ENCODE data around the gene LBH. TPM values are rescaled to one million over a fixed set of nuclear protein-coding genes. Genes with fewer than 3 reads are reported as not detected.
A peak's percentile ranks its signal among the peaks of the same experiment; 100 is the strongest.

The LBH gene
- total RNA-seq, 1 donor from 2014 or later, result 74.7 TPM

DNA sequence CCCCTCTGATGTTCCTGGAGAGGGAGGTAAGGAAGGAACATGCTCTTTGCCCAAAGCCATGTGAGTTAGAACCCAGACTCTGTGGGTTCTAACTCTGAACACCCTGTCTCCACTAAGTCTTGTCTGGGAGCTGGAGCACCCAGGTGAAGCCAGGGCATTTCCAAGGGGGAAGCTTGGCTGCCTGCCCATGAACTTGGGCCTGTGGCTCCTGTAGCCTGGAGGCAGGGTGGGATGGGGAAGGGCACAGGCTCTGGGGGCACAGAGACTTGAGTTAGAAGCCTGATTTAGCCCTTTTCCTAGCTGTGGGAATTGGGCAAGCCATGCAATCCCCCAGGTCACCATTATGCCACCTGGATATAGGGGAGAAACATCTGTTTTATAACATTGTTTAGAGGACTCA, 65.2 kb downstream of the LBH start:
- H3K36me3 Mint-ChIP-seq (ENCODE audit: unreplicated experiment), result no peaks in the 10 kb centered on the region

GRCh38 chr2:30298302-30298701, 67.0 kb downstream of the LBH start:
- TF ChIP-seq CTCF (IDR thresholded peaks at IDR 0.05), result no peak
- Mint-ChIP-seq H3K27me3 (ENCODE audit: unreplicated experiment) (no peaks in the 10 kb centered on the region), H3K36me3 (ENCODE audit: unreplicated experiment) (no peaks in the 10 kb centered on the region), H3K4me1 (ENCODE audit: unreplicated experiment) (peaks cover 20% of the 10 kb centered on the region), H3K4me3 (ENCODE audit: unreplicated experiment) (no peak overlapping the region), H3K9me3 (ENCODE audit: unreplicated experiment) (no peaks in the 10 kb centered on the region), H3K27ac (ENCODE audit: unreplicated experiment) (no peak overlapping the region)
- no peak for DNase-seq (ENCODE audit: extremely low spot score, unreplicated experiment)

More for the DNA sequence above, 65.2 kb downstream of the LBH start:
- TF ChIP-seq CTCF (IDR thresholded peaks at IDR 0.05), result no peak
- no peak for DNase-seq (ENCODE audit: extremely low spot score, unreplicated experiment)
- Mint-ChIP-seq H3K27ac (ENCODE audit: unreplicated experiment) (no peak overlapping the region), H3K27me3 (ENCODE audit: unreplicated experiment) (no peaks in the 10 kb centered on the region), H3K4me3 (ENCODE audit: unreplicated experiment) (no peak overlapping the region), H3K9me3 (ENCODE audit: unreplicated experiment) (no peaks in the 10 kb centered on the region), H3K4me1 (ENCODE audit: unreplicated experiment) (peaks cover 19% of the 10 kb centered on the region)

- no peak overlapping the region for H3K4me3 Mint-ChIP-seq (ENCODE audit: unreplicated experiment)
- no peak overlapping the region for H3K27ac Mint-ChIP-seq (ENCODE audit: unreplicated experiment)
- H3K27me3 Mint-ChIP-seq (ENCODE audit: unreplicated experiment), result no peaks in the 10 kb centered on the region
These were observed 68.8 kb downstream of the LBH start for GRCh38 chr2:30300122-30300455.

DNA sequence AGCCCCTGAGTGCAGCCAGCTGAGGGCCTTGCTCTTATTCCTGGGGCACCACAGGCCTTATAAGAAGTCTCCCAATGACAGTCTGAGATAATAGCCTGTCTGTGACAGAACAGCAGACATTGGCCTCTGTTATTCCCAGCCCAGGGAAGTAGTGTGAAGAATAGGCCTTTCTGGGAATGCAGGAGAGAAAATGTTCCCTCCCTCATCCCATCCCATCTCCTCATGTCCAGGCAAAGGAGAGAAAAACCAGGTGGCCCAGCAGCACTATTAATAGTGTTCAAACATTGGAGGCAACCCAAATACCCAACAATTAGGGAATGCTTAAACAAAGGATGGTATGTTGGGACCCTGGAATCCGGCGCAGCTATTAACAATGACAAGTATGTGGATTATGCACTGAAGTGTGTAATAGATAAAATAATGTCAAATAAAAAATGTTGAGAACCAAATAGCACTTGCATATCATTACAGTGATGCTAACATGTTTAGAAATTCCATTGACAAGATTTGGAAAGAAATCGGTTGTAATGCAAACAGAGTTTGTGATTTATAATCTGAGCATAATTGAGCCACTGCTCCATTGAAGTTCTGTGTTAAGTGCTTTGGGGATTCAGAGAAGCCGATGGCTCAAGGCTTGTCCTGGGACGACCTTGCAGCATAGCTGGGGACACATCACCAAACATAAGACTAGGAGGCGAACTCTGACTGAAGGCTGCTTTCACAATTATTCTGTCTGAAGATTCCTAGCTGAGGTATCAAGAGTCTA, 69.3 kb downstream of the LBH start:
- no peak for TF ChIP-seq CTCF (IDR thresholded peaks at IDR 0.05)
- Mint-ChIP-seq H3K4me3 (ENCODE audit: unreplicated experiment) (no peak overlapping the region), H3K27me3 (ENCODE audit: unreplicated experiment) (no peaks in the 10 kb centered on the region), H3K36me3 (ENCODE audit: unreplicated experiment) (no peaks in the 10 kb centered on the region), H3K4me1 (ENCODE audit: unreplicated experiment) (peaks cover 17% of the 10 kb centered on the region), H3K9me3 (ENCODE audit: unreplicated experiment) (no peaks in the 10 kb centered on the region), H3K27ac (ENCODE audit: unreplicated experiment) (peak overlapping the region; percentile 60)
- no peak for DNase-seq (ENCODE audit: extremely low spot score, unreplicated experiment)

More at GRCh38 chr2:30300122-30300455, 68.8 kb downstream of the LBH start:
- TF ChIP-seq CTCF (IDR thresholded peaks at IDR 0.05), result no peak
- Mint-ChIP-seq H3K36me3 (ENCODE audit: unreplicated experiment) (no peaks in the 10 kb centered on the region), H3K9me3 (ENCODE audit: unreplicated experiment) (no peaks in the 10 kb centered on the region), H3K4me1 (ENCODE audit: unreplicated experiment) (peaks cover 13% of the 10 kb centered on the region)
- DNase-seq (ENCODE audit: extremely low spot score, unreplicated experiment), result no peak

GRCh38 chr2:30301551-30301950, 70.2 kb downstream of the LBH start:
- no peak overlapping the region for H3K4me3 Mint-ChIP-seq (ENCODE audit: unreplicated experiment)
- no peak overlapping the region for H3K27ac Mint-ChIP-seq (ENCODE audit: unreplicated experiment)
- TF ChIP-seq CTCF (IDR thresholded peaks at IDR 0.05), result no peak
- no peaks in the 10 kb centered on the region for H3K36me3 Mint-ChIP-seq (ENCODE audit: unreplicated experiment)
- peaks cover 18% of the 10 kb centered on the region for H3K4me1 Mint-ChIP-seq (ENCODE audit: unreplicated experiment)
- no peaks in the 10 kb centered on the region for H3K9me3 Mint-ChIP-seq (ENCODE audit: unreplicated experiment)
- DNase-seq (ENCODE audit: extremely low spot score, unreplicated experiment), result no peak
- H3K27me3 Mint-ChIP-seq (ENCODE audit: unreplicated experiment), result no peaks in the 10 kb centered on the region

All from osteocyte (in vitro differentiated cells).